ENCODE results near the gene CDH2. TPM values are rescaled to one million over a fixed set of nuclear protein-coding genes. Genes with fewer than 3 reads are reported as not detected.

CDH2 gene
- total RNA-seq, 2 experiments from 2014 or later = 0.10 to 0.37 TPM

DNA sequence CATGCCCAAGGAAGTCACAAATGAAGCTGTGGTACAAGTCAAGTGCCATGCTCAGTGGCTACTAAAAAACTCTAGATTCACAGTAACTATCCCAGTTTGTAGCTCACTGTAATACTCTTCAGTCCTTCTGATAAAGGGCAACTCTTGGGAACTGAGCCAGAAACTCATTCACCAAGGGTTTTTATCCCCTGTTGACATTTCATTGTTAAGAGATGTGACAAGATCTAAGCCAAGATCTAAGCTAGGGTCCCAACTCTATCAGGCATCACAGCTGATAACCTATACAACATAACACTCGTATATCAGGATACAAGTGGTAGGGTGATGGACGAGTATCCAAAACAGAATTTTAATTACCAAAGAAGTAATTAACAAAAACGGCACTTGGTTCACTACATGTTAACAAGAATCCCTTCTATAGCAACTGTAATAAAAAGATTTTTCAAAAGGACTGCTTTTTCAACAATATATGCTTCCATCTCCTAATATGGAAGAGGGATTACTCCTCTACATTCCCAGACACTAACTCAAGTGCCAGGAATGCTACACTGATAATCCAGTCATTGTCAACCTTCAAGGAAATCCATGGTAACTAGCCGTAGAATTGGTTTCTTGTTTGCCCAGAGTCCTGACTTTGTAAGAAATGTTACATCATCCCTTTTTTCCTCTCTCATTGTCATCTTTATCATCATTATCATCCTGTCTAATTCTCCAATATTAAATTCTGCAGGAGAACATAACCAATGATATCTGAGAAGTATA is 111.7 kb downstream of the CDH2 start:
- Mint-ChIP-seq H3K4me1 (no peaks in the 10 kb centered on the region), H3K9me3 (peaks cover 8% of the 10 kb centered on the region), H3K36me3 (no peaks in the 10 kb centered on the region), H3K4me3 (no peak overlapping the region), H3K27me3 (no peaks in the 10 kb centered on the region), H3K27ac (no peak overlapping the region)
- DNase-seq = no peak

DNA sequence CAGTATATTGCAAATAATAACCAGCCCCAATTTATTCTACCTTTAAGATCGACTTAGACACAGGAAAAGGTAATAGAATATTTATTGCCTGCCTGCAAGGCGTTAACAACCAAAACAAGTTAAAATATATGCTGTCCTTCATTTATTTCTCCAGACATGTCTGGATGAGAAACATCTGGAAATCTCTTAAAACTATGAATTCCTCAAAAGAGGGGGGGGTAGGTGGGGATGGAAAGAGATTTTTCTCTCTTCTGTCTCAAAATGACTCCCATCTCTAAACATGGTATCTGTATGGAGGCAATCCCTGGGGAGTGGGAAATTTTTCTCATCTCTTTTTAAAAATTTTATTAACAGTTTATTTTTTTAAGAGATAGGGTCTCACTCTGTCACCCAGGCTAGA is 113.0 kb downstream of the CDH2 start:
- Mint-ChIP-seq H3K27me3 (no peaks in the 10 kb centered on the region), H3K4me3 (no peak overlapping the region), H3K9me3 (peaks cover 10% of the 10 kb centered on the region), H3K36me3 (no peaks in the 10 kb centered on the region), H3K4me1 (no peaks in the 10 kb centered on the region), H3K27ac (no peak overlapping the region)
- no peak for DNase-seq

DNA sequence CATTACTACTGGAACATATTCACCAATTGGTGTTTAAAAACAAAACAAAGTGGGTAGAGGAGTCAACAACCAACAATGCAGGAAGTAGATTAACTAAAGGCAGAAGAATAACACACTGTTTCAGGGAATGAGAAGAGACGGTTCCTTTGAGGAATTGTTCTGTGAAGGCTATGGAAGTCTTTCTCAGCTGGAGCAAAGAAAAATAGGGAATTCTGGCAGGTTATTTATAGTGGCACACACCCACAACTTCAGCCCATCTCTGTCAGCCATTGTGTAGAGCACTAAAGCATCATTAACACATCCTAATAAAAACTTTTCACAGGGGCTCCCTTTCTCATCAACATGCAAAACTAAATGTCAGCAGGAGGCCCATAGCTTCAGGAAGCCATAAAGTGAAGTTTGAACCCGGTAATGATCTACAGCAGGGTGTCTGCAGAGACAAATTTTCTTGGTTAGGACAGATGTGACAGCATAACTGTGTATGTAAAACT is 113.6 kb downstream of the CDH2 start:
- H3K27ac Mint-ChIP-seq = no peak overlapping the region
- no peaks in the 10 kb centered on the region for H3K27me3 Mint-ChIP-seq
- H3K4me3 Mint-ChIP-seq = no peak overlapping the region
- no peak for DNase-seq
- peaks cover 10% of the 10 kb centered on the region for H3K9me3 Mint-ChIP-seq
- no peaks in the 10 kb centered on the region for H3K36me3 Mint-ChIP-seq
- no peaks in the 10 kb centered on the region for H3K4me1 Mint-ChIP-seq

DNA sequence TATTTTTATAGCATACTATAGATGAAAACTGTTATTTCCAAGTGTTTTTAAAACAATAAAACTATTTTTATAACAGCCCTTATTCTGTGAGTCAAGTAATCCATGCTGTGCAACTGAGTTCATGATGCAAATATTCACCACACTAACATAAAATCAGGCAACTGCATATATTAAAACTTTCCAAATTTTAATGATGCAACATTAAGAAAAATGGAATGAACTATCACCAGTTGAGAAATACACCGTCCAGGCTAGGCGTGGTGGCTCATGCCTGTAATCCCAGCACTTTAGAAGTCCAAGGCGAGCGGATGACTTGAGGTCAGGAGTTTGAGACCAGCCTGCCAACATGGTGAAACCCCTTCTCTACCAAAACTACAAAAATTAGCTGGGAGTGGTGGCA is 114.5 kb downstream of the CDH2 start:
- Mint-ChIP-seq H3K36me3 (no peaks in the 10 kb centered on the region), H3K4me3 (no peak overlapping the region), H3K9me3 (peaks cover 7% of the 10 kb centered on the region), H3K27me3 (no peaks in the 10 kb centered on the region), H3K27ac (no peak overlapping the region), H3K4me1 (no peaks in the 10 kb centered on the region)
- DNase-seq = no peak

DNA sequence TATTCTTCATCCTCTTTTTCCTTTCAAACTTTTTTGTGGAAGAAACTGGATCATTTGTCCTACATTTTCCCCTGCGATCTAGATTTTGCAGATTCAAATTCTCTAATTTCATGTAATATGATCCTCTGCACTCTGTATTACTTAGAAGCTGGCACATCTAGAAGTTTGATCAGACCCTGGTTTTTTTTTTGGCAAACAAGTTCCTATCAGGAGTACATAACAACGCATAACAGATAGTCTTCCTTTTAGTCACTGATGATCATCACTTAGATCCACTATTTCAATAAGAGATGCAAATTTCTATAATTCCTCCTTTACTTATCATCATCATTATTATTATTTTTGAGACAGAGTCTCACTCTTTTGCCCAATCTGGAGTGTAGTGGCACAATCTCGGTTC is 117.1 kb downstream of the CDH2 start:
- Mint-ChIP-seq H3K9me3 (peaks cover 7% of the 10 kb centered on the region), H3K4me1 (no peaks in the 10 kb centered on the region), H3K4me3 (no peak overlapping the region), H3K27me3 (no peaks in the 10 kb centered on the region), H3K36me3 (no peaks in the 10 kb centered on the region), H3K27ac (no peak overlapping the region)
- no peak for DNase-seq

DNA sequence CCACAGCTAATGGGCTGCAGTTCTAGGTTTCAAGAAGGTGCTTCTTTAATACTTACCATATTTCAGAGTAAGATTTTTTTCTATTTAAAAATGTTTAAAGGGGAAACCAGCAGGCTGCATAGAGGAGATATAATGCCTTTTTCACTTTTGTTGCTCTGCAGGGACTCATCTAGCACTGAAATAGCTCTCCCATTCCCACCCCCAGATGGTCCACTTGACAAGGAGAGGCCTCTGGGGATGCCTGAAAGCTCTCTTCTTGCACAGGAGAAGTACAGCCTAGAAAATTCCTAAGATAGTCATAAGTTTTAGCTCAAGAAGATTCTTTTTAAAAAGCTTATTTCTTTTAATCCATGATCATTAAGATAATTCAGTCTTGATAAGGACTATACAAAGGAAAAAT is 126.4 kb downstream of the CDH2 start:
- no peaks in the 10 kb centered on the region for H3K36me3 Mint-ChIP-seq
- H3K4me3 Mint-ChIP-seq = no peak overlapping the region
- no peaks in the 10 kb centered on the region for H3K4me1 Mint-ChIP-seq
- H3K9me3 Mint-ChIP-seq = no peaks in the 10 kb centered on the region
- no peak for DNase-seq
- H3K27me3 Mint-ChIP-seq = no peaks in the 10 kb centered on the region
- no peak overlapping the region for H3K27ac Mint-ChIP-seq

DNA sequence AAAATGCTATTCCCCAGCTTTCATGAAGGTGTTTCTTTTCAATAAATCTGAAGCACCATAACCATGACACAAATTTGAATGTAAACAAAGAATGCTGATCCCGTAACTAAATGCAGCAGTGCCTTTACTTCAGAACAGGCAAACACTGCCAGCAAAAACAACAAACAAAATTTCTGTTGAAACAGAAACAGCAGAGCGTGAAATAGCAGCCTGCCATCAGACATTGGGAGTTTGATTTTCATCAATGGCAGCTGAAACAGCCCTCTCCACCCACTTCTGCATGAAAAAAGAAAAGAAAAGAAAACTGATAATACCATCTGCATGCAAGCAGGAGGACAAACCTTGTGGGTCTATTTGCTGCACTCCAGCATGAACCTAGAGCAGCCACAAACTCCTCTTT is 128.3 kb downstream of the CDH2 start:
- H3K9me3 Mint-ChIP-seq = no peaks in the 10 kb centered on the region
- H3K36me3 Mint-ChIP-seq = no peaks in the 10 kb centered on the region
- DNase-seq = no peak
- no peaks in the 10 kb centered on the region for H3K4me1 Mint-ChIP-seq
- H3K27me3 Mint-ChIP-seq = no peaks in the 10 kb centered on the region
- H3K27ac Mint-ChIP-seq = no peak overlapping the region
- no peak overlapping the region for H3K4me3 Mint-ChIP-seq

DNA sequence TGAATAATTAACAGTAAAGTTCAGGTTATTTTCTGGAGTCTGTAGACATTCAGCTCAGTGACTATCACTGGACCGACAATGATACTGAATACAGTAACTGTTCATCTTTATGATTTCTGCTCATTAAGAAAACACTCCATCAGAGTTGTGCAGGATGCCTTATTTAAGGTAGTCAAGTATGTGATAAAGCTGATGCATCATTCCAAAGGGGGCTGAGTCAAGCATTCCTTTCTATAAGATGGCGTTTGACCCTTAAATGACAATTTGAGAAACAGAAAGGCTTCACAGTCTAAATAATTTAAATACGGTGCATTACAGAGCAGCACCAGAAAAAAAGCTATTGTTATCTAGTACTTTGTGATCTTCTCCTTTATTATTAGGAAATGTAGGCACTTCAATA is 131.1 kb downstream of the CDH2 start:
- Mint-ChIP-seq H3K27ac (no peak overlapping the region), H3K4me1 (no peaks in the 10 kb centered on the region), H3K36me3 (no peaks in the 10 kb centered on the region), H3K4me3 (no peak overlapping the region), H3K27me3 (no peaks in the 10 kb centered on the region), H3K9me3 (no peaks in the 10 kb centered on the region)
- DNase-seq = no peak

DNA sequence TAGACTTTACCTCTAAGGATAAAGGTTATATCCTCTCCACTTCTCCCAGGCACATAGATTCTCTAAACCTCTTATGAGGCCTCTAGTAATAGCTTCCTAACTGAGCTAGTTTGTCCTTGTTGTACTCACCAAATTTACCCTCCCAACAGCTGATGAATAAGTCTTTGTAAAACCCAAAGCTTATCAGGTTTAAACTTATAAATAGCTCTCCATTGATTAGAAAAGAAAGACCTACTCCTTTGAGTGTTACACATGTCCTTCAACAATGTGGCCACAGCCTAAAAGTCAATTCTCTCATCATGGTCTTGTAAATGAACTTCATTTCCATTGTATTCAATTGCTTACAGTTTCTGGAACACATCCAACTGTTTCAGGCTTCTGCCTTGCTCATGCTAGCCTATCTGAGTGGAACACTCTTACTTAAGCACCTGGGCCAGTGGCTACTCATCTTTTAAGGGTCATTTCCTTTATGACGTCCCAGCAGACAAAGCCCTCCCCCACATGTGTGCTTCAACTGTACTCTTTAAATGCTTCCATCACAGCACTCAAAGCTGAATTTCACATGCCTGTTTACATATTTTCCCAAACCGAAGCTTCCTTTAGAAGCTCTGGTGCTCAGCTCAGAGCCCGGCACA is 131.6 kb downstream of the CDH2 start:
- no peak for DNase-seq
- Mint-ChIP-seq H3K4me3 (no peak overlapping the region), H3K27ac (no peak overlapping the region), H3K4me1 (no peaks in the 10 kb centered on the region), H3K36me3 (no peaks in the 10 kb centered on the region), H3K9me3 (no peaks in the 10 kb centered on the region), H3K27me3 (no peaks in the 10 kb centered on the region)

DNA sequence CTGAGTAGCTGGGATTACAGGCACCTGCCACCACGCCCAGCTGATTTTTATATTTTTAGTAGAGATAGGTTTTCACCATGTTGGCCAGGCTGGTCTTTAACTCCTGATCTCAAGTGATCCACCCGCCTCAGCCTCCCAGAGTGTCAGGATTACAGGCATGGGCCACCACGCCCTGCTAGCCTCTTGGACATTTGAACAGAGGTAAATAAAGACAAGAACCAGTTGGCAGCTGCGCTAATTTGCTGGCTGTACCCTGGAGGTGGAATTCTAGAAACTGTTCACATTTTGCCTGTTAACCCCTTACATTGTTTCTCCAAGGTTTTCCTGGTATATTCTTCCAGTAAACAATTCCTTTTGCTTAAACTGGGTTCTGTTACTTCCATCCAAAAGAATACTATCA is 132.9 kb downstream of the CDH2 start:
- H3K4me1 Mint-ChIP-seq = no peaks in the 10 kb centered on the region
- H3K4me3 Mint-ChIP-seq = no peak overlapping the region
- H3K36me3 Mint-ChIP-seq = no peaks in the 10 kb centered on the region
- no peaks in the 10 kb centered on the region for H3K27me3 Mint-ChIP-seq
- H3K9me3 Mint-ChIP-seq = no peaks in the 10 kb centered on the region
- DNase-seq = no peak
- H3K27ac Mint-ChIP-seq = no peak overlapping the region

DNA sequence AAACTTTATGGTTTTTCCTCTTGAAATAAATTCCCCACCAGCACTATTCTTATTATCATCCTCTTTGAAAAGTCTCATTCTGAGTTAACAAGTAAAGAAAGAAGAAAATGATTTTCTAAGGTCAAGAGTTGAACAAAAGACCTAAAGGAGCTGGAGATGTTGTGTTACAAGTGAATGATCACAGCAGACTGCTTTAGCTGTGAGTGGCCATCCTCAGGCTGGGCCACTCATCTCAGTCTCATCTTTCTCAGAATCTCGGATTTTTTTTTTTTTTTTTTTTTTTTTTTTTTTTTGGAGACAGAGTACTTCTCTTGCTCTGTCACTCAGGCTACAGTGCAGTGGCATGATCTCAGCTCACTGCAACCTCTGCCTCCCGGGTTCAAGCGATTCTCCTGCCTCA is 133.3 kb downstream of the CDH2 start:
- no peak for DNase-seq
- no peaks in the 10 kb centered on the region for H3K9me3 Mint-ChIP-seq
- no peak overlapping the region for H3K27ac Mint-ChIP-seq
- no peaks in the 10 kb centered on the region for H3K36me3 Mint-ChIP-seq
- no peaks in the 10 kb centered on the region for H3K27me3 Mint-ChIP-seq
- no peaks in the 10 kb centered on the region for H3K4me1 Mint-ChIP-seq
- no peak overlapping the region for H3K4me3 Mint-ChIP-seq

DNA sequence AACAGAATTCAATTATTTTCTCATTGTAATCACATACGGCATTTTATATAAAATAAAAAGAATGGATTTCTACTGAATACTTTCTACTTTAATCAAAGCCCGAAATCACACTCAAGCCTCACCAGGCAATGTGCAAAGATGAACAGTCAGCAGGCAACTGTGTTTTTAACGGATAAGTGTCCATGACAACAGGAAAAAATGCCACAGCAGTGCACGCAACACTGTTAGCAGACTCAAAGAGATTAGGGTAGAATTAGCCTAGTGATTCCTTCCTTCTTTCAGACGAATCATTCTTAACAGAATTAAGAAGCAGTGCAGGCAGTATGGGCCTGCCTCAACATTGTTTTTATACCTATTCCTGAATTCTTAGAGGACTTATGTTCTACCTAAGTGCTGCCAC is 135.6 kb downstream of the CDH2 start:
- Mint-ChIP-seq H3K4me1 (no peaks in the 10 kb centered on the region), H3K27ac (no peak overlapping the region), H3K4me3 (no peak overlapping the region), H3K27me3 (no peaks in the 10 kb centered on the region), H3K36me3 (no peaks in the 10 kb centered on the region), H3K9me3 (peaks cover 2% of the 10 kb centered on the region)
- DNase-seq = no peak

DNA sequence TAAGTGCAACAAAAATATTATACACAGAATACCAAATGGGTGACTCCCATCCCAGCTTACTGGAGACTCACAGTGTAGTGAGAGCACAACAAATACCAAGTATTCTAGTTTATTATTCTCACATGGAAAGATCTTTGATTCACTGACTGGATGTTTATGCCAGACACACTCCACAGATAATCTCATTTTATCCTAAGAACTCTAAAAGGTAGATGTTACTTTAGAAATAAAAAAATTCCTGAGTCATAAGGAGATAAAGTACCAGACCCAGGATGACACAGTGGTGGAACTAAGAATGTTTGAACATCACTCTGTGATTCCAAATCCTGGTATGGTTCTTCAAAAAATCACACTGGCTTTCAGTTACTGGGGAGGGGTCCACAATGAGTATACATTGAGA is 136.2 kb downstream of the CDH2 start:
- H3K27ac Mint-ChIP-seq = no peak overlapping the region
- no peaks in the 10 kb centered on the region for H3K4me1 Mint-ChIP-seq
- DNase-seq = no peak
- peaks cover 2% of the 10 kb centered on the region for H3K9me3 Mint-ChIP-seq
- H3K4me3 Mint-ChIP-seq = no peak overlapping the region
- no peaks in the 10 kb centered on the region for H3K36me3 Mint-ChIP-seq
- H3K27me3 Mint-ChIP-seq = no peaks in the 10 kb centered on the region

DNA sequence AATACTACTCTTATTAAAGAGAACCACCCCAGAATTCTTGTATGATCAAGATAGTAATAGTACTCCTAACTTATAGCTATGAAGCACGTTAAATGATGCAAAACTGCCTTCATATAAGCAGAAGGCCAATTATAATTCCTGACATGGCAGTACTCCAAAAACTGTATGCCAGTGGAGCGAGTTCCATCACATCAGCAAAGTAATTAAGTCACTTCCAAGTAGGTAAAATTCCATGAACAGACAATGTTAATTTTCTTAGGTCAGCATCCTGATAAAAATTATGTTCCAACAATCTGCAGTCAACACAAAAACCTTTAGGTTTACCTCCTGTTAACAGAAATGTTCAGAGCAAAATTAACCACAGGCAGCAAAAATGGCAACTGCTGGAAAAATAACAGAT is 136.7 kb downstream of the CDH2 start:
- H3K4me1 Mint-ChIP-seq = no peaks in the 10 kb centered on the region
- peaks cover 2% of the 10 kb centered on the region for H3K9me3 Mint-ChIP-seq
- no peak for DNase-seq
- no peak overlapping the region for H3K4me3 Mint-ChIP-seq
- no peaks in the 10 kb centered on the region for H3K36me3 Mint-ChIP-seq
- H3K27me3 Mint-ChIP-seq = no peaks in the 10 kb centered on the region
- no peak overlapping the region for H3K27ac Mint-ChIP-seq

DNA sequence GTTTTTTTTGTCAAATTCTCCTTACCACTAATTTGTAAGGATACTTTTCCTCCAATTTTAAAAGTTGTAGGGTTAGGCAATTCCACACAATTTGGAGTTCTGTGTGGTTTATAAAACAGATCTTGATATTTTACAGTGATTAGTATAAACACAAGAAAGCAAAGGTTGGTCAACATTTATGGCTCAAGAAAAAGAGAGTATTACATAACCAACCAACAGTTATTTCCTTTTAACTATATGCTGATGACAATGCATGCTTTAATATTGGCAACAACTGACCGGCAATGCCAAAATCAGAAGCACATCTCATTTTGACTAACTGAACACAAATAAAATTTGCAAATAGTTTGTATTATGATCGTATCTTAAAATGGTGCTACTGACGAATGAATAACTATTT is 137.2 kb downstream of the CDH2 start:
- Mint-ChIP-seq H3K4me3 (no peak overlapping the region), H3K27me3 (no peaks in the 10 kb centered on the region), H3K4me1 (no peaks in the 10 kb centered on the region), H3K27ac (no peak overlapping the region), H3K9me3 (peaks cover 2% of the 10 kb centered on the region), H3K36me3 (no peaks in the 10 kb centered on the region)
- no peak for DNase-seq

DNA sequence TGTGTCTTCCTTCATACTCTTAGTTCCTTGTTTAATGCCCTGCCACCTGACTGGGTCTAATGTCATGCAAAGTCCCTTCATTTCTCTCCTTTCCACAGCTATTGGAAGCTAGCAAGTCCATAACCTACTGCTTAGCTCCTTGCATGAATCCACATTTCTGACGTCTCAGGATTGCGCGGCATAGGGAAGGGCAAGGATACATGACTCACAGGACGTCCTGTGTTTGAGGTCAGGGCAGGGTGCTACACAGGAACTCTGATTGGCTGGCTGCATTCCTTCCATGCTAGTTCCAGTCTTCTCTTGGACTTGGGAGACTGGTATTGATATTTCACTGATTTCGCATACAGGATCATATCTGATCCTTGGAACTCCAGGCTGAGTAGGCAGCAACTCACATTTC is 137.9 kb downstream of the CDH2 start:
- no peaks in the 10 kb centered on the region for H3K4me1 Mint-ChIP-seq
- no peaks in the 10 kb centered on the region for H3K36me3 Mint-ChIP-seq
- H3K4me3 Mint-ChIP-seq = no peak overlapping the region
- no peaks in the 10 kb centered on the region for H3K27me3 Mint-ChIP-seq
- DNase-seq = no peak
- peaks cover 2% of the 10 kb centered on the region for H3K9me3 Mint-ChIP-seq
- no peak overlapping the region for H3K27ac Mint-ChIP-seq
